GM18519 (cell line): ENCODE measurements around the gene KCNQ2.

Source experiments
- ATAC-seq: cut with Tn5 transposase; IDR thresholded peaks from one replicate; pipeline ENCODE4 v1.9.1; 2021; ENCODE audit warnings: mild to moderate bottlenecking, moderate library complexity; ENCODE audit not compliant: unreplicated experiment, low FRiP score

KCNQ2 gene

DNA sequence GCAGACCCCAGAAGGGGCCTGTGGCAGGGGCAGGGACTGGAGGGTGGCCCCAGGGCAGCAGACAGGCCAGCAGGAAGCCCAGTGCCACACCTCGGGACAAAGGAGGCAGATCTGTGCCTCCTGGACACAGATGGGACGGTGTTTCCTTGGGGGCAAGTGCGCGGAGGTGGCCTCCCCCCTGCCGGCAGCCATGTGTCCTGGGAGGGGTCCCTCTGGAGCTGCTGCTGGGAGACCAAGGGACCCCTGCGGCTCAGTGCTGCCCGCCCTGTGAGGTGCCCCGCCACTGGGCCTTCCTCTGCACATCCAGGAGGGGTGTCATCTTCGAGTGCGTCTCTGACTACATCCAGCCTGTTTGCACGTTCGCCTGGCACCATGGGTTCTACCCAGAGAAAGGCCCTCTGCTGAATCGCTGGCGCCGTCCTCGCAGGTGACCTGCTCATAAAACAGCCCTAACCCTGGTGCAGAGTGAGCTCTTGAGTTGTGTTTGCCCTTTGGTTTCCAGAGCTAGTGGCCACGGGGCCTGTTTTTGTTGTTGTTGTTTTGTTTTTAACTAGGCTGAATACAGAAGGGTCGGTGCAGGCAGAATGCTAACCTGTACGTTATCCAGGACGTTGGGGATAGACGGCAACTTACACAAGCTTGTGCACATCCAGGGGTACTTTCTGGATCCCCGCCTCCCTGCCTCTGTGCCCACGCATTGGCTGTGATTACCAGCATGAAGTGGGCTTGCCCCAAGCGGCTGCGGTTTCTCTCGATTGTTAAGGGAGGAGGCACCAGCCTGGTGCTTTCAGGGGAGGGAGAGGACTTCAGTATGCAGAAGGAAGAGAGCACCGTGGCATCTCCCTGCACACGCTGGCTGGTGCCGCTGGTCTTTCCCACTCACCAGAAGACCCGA is 1.3 kb upstream of the KCNQ2 start:
- no peak for ATAC-seq

DNA sequence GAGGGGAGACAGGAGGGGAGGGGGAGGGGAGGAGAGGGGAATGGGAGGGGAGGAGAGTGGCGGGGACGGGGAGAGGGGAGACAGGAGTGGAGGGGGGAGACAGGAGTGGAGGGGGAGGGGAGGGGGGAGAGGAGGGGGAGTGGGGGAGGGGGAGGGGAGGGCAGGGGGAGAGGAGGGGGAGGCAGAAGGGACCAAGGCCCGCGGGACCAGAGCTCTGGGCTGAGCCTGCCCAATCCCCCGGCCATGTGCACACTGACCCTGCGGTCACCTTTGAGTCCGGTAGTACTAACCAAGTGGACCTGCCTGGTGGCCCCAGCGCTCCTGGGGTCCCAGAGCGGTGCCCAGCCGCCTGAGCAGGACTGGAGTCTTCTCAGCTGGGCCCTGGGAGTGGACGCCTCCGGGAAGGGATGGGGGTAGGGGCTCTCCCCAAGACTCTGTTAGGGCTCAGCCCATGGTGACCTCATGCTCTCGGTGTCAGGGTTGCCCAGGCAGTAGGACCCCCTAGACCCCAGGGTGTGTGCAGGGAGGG is 471 bp upstream of the KCNQ2 start:
- no peak for ATAC-seq

DNA sequence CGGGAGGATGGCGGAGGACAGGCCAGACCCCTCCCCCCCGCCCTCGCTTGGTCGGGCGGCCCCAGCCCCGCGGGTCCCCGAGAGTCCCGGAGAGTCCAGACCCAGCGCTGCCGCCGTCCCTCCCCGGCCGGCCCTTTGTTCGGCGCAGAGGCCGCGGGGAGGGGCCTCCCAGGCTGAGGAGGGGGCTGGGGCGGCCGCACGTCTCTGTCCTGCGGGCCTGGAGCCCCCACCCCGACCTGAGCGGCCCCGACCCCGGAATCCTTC is 806 bp downstream of the KCNQ2 start:
- ATAC-seq = no peak

DNA sequence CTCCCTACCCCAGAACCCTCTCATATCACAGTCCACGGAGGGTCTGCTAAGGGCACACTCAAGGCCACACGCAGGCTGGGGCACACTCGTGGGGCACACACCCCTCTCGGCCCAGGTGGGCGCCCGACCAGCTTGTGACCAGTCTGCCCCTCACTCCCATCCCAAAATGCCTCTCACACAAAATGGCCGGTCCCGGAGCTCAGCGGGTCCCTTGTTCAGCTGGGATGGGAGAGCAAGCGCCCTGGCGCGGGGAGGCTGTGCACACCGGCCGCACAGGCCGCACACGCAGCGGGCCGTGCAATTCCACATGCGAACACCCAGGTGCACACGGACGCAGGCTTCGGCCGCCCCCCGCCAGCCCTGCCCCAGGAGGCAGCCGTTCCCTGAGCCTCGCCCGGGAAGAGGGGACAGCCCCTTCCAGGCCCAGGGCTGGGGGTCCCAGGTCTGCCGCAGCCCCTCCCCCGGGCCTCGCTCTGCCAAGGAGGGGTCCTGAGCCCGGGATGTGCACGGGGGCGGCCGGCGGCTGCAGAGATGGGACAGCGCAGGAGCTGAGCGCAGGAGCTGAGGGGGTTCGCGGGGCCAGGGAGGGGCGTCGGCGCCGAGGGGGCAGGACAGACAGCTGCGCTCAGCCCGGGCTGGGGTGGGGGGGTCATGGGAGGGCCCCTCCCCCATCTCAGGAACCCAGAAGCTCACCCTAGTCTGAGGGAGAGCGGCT is 1.3 kb downstream of the KCNQ2 start:
- no peak for ATAC-seq

DNA sequence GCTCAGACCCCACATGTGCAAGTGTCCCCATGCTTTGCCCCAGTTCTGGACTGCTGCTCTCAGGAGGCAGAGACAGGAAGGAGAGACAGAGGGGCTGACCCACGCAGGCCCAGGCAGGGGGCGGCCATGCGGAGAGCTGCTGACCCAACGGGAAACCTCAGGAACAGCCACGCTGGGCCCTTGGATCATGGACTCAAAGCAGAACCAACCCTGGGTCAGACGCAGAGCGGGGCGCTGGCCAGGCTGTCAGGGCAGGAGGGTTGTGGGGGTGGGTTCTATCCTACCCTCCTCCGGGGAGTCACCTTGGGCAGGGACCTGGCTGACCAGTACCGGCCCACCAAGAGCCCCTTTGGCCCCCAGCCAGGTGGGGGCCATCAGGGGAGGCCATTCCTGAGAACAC is 2.0 kb downstream of the KCNQ2 start:
- no peak for ATAC-seq

DNA sequence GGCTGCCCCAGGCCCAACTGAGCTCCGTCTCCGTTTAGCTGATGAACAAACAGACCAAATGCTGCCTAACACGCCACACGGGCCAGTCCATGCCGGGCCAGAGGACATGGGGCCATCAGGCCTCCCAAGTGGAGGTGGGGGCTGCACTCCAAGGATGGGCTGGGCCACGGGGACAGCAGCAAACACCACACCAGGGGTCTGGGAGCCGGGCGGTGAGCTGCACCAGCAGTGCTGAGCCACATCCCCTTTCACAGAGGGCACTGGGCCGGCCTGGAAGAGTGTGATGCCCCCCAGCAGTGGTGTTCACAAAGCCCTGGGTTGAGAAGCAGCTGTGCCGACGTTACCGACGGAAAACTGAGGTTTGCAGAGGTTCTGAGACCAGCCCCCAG is 2.7 kb downstream of the KCNQ2 start:
- no peak for ATAC-seq

DNA sequence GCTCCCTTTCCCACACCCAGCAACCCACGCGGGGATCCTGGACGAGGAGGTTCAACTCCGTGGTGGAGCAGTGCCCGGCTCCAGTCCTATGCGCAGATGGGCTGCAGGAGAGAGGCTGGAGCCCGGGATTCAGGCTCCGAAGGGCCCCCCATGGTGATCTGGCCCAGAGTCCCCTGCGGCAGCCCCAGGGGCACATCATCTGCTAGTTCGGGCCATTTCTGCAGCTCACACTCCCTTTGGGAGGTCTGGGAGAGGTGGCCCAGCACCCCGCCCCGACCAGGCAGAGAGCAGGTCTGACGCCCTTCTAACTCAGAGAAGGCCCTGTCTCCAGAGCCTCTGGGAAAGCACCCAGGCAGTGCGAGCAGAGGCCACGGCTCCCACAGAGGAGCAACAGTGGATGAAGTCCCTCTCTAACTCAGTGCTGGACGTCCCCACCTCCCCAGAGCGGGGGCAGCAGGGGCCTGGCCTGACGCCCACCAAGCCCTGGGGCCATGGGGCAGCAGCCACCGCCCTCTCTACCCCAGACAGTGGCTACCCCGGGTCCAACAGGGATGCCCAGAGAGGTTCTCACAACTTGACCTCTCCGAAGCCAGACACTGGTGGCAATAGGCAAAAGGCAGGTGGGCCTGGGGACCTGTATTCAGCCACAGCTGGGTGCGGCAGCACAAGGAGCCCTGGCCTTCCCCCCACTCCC is 3.3 kb downstream of the KCNQ2 start:
- ATAC-seq = no peak

DNA sequence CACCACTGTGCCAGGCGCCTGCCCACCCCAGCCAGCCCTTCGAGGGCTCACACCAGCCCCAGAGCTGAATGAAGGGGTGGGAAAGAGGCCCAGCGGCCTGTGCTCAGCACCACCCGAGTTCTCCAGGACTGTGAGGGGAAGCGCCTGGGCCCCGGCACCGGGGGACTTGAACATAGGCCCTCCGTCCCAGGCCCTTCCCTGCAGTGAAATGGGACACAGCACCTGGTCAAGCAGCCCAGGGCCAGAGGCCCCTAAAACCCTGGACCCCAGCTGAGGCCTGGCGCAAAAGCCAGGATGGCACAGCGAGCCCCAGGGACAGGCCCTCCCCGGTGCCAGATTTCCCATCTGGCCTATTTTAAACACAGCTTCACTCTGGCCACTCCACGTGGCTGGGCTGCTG is 4.0 kb downstream of the KCNQ2 start:
- ATAC-seq = no peak

DNA sequence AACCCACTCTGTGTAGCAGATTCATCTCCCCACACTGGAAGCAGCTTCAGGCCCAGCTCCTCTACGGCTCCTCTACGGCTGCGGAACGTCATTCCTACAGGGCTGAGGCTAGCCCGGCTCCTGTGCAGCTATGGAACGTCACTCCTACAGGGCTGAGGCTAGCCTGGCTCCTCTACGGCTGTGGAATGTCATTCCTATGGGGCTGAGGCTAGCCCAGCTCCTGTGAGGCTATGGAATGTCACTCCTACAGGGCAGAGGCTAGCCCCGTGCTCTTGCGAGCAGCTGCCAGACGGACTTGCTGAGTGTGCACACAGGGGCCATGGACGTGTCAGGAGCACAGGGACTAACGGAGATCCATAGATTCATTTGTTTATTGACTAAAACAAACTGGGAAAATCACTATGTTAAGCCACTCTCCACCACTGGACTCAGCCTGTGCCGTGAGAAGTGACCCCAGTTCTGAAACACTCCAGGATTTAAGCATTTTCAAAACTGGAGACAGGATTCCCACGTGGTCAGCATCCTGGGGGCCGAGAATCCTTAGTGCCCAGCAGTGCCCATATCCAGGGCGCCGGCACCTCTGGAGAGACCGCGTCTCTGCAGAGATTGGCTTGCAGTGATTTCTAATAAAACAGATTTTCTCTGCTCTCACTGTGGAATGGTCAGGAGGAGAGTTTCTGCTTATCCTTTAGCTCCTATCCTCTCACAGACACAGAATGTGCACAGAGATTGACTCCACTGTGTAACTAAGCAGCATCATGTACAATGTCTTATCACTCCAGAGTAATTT is 5.0 kb downstream of the KCNQ2 start:
- no peak for ATAC-seq

DNA sequence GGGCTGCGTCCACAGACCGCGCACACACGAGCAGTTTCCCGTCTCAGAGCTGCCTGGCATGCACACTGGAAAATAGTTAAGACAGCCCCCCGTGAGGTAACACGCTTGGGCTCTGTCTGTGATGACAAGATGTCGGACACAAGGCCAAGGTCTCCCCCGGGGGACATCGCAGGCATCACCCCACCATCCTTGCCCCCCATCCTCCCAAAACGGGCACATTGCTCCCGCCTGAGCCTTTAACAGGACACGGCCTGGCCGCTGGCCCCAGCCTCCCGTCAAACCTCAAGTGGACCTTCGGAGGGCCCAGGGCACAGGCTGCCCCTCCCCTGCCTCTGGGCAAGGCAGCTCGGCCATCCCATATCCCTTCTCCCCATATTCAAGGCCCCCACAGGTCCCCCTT is 5.6 kb downstream of the KCNQ2 start:
- ATAC-seq = no peak

DNA sequence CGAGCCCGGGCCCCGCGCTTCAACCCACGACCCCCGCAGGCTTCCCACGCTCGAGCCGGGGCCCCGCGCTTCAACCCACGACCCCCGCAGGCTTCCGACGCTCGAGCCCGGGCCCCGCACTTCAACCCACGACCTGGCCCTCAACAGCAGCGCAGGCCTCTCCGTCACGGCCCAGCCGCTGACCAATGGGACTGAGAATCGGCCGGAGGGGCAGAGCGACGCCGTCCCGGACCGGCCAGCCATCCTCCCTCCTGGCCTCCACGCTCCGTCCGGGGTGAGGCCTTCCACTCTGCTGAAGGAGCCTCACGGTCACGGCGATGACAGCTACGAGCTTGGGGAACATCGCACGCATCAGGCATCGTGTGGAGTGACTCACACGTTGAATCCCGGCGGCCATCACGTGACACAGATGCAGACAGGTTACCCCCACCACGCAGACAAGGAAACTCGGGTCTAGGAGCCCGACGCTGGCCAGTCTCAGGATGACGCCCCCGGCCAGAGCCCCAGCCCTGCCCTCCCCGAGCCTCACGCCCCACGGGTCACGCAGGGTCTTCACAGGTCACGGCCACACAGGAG is 6.1 kb downstream of the KCNQ2 start:
- no peak for ATAC-seq

DNA sequence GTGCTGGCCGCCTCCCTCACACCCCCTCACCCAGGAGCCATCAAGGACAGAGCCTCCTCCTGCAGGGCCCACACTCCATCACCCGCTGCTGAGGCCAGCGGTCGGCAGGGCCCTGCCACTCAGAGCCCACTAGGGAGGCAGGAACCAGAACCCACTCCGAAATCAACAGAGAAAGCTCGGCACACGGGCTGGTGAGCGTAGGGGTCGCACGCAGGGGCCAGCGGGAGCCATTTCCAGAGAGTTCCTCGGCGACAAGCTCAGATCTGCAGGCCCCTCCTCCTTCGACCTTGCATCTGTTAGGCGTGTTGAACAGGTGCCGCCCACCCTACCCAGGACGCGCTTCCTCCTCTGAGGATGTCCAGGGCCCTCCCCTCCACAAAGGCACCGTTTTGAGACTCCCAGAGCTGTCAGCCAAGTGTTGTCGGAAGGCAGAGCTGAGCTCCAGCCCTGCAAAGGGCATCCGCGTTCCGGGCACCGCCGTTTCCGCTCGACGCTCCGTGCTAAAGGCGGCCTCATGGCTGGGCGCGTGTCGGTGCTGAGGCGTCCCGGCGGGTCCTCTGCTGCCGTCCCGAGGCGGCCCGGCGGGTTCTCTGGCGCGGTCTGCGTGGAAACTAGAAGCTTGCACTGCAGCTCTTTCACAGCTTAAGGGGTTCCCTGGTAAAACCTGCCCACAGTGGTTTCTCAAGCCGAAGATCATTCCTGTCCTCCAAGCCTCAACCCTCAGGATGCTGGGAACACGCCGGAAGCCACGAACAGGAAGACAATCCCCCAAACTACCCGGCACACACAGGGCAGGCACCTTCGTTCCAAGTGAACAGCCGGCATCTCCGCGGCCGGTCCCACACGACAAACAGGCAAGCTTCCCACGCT is 6.8 kb downstream of the KCNQ2 start:
- no peak for ATAC-seq

DNA sequence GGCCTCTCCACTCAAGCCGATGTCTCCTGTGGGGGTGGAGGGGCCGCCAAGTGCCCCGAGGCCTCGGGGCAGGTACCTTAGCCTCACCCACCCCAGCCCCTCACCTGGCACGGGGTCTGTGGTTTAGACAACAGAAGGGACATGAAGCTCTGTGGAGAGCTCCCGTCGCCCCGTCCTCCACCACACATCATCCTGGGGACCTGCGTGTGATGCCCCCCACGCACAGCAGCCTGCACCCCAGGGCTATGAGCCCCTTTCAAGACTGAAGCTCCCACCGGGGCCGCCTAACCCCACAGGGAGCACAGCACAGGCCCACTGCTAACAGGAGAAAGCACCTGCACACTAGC is 8.2 kb downstream of the KCNQ2 start:
- ATAC-seq = no peak

DNA sequence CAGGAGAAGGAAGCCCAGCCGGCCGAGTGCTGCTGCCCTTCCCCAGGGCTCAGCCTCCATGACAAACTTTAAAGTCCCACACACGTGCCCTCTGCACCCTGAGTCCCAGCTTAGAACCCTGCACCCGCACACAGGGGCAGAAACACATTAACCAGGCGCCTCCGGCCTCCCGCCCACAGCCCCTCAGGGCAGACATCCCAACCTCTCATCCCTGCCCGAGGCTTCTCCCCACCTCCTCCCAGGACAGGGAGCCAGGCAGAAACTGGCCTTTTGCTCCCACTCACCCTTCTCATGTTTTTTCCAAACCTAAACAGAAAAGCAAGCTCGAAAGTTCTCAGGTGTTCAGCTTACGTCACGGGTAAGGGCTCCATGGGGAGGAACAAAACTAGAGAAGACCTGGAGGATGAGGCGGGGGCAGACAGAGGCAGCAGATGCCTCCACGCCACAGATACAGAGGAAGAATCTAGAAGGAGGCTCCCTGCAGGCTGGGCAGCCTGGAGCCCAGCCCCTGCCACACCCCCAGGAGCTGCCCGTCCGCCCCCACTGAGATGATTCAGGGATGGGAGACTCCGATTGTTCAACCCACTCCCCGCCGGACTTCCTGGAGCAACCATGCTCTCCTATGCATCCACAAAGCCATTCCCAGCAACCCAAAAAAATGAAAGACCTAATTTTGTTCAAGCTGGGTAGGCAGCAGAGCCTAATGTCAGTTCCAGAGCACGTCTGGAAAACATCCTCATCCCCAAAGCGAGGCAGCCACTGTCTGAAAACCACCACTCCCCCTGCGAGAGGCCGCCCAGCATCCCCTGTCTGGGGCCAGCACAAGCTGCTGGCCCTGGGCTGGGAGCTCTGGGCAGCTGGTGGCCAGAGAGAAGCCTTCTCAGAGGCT is 8.8 kb downstream of the KCNQ2 start:
- ATAC-seq = no peak

DNA sequence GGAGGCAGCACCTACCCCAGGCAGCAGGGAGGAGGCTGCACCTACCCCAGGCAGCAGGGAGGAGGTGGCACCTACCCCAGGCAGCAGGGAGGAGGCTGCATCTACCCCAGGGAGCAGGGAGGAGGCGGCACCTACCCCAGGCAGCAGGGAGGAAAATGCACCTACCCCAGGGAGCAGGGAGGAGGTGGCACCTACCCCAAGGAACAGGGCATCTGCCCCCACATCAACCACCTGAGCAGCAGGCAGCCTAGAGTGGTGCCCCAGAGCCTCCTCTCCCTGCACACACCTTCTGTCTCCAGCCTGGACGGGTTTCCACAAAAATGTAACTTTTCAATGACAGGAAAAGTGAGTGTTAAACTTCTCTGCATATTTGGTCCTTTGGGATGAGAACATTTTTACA is 10.2 kb downstream of the KCNQ2 start:
- ATAC-seq = no peak

DNA sequence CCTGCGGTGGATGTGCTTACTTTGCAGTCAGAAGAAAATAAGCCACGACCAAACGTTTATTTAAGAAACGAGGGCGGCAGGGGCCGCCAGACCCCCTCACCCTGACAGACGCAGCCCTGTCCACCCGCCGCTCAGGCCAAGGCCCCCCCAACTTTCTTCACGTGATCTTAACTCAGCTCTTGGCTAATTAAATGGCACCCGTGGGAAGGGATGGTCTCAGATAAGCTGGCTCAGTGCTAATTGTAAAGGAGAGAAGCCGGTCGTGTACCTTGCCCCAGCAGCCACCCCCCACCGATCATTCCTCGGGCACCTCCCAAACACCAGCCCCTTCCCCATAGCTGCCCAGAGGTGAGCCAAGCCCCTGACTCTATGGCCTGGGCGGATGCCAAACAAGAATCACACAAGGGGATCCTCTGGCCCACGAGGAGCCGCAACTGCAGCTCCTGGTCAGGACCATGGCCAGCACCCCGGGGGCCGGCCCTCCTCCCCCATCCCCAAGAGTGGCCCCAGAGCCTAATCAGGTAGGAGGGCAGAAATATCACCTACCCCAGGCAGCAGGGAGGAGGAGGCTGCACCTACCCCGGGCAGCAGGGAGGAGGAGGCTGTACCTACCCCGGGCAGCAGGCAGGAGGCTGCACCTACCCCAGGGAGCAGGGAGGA is 11.2 kb downstream of the KCNQ2 start:
- no peak for ATAC-seq

DNA sequence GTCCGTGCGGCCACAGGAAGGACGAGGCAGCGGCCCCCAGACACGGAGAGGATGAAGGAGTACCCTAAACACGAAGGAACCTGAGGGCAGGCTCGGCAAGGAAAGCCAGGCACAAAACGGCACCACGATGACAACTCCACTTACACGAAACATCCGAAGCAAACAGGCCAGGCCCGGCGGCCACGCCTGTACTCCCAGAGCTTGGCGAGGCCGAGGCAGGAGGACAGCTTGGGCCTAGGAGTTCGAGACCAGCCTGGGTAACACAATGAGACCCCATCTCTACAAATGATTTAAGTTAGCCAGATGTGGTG is 13.4 kb downstream of the KCNQ2 start:
- ATAC-seq = no peak
